Suppressor macrophage treated with lipopolysaccharide for 4 hours (primary cell): ENCODE results near the gene PNP.
A peak's percentile ranks its signal among the peaks of the same experiment; 100 is the strongest.

Source experiments
- DNase-seq: peaks from one replicate; pipeline ENCODE4 v3.0.0-alpha.2; 2020

Gene PNP

DNA sequence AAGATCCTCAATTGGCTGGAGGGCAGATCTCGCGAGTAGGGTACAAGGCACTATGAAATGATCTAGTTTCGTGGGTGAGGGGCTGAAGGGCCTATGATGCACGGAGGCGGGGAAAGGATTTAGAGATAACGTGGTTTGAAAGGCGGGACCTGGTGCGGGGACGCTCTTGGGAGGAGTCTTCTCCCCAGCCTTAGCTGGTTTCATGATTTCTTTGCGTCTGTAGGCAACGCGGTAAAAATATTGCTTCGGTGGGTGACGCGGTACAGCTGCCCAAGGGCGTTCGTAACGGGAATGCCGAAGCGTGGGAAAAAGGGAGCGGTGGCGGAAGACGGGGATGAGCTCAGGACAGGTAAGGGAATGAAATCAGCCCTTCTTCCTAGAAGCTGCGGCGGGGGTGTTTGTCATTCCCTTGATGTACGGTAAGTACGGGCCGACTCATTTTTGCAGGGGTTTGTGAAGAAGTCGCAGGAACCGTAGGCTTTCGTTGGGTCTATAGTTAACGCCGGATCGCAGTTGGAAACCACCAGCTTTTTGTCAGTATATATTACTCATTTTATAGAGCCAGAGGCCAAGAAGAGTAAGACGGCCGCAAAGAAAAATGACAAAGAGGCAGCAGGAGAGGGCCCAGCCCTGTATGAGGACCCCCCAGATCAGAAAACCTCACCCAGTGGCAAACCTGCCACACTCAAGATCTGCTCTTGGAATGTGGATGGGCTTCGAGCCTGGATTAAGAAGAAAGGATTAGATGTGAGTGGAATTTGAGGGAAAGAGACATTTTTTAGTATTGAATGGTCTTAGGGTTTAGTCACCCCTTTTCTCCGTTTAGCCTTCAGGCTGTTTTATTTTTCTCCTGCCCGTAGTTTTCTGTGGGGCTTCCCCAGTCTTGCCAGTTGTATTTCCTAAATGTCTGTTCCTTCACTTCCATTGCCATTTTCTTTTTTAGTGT is 13.6 kb upstream of the PNP start:
- peak; percentile 84 for DNase-seq

DNA sequence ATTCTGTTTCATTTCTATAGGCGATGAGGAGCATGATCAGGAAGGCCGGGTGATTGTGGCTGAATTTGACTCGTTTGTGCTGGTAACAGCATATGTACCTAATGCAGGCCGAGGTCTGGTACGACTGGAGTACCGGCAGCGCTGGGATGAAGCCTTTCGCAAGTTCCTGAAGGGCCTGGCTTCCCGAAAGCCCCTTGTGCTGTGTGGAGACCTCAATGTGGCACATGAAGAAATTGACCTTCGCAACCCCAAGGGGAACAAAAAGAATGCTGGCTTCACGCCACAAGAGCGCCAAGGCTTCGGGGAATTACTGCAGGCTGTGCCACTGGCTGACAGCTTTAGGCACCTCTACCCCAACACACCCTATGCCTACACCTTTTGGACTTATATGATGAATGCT is 12.2 kb upstream of the PNP start:
- DNase-seq: peak; percentile 58

DNA sequence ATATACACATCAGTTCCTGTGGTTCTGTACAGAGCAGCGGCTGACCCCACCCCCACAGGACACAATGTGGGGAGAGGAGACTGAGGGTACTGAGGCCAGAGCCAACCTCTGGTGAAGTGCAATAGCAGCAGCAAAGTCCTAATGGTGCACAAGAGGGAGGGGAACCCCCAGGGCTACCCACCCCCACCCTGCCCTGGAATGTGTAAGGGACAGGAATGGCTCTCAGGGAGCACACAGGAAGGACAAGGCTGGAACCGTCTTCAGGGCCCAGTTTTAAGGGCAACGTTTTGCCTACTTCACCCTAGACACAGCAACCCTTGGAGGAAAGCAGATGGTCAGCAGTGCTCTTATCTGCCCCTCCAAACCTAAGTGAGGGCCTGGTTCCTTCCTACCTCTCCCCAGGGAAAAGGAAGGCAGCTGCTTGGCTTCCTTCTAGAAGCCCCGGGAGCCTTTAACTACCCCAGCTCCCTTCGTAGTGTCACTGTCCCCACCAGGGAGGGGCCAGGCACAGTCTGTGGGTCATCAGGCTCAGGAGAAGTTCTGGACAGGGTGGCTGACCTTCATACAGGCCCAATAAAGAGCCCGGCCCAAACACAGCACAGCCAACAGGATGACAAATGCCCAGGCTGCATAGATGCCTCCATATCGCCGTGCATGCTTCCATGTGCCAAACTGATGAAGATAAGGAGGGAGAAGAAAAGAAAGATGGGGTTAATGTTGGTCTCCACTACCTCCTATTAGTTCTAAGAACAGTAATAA is 11.0 kb upstream of the PNP start:
- no peak for DNase-seq

DNA sequence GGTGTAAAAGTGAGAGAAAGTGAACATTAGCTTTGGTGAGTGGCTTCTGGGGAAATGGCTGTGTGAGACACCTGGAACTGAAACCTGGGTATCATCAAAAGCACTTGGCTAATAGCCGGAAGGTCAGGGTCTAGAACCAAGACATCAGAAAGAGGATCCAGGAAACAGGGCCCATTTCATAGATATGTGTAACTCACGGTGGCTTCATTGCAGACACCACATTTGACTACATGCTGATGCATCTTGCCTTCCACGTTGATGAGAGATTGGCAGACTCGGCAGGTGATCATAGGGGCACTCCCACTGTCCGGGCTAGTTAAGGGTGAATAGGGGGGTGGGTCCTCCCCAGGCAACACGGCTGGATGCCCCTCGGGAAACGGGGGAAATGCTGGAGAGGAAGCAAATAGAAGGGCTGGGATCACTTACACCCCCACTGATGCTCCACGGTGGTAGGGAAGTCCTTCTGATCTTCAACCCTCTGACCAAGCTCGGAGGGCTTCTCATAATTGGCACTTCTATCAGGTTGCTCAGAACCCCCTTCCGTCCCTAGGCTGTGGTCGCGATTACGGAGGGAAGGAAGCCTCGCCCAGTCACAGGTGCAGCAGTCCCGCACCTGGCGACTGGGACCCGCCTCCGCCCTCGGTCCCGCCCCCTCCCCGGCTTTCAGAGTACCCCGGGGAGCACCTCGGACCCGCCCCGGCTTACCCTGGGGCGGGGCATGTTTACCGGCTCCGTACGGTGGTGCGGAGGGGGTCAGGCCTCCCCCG is 8.6 kb upstream of the PNP start:
- peak; percentile 47 for DNase-seq

DNA sequence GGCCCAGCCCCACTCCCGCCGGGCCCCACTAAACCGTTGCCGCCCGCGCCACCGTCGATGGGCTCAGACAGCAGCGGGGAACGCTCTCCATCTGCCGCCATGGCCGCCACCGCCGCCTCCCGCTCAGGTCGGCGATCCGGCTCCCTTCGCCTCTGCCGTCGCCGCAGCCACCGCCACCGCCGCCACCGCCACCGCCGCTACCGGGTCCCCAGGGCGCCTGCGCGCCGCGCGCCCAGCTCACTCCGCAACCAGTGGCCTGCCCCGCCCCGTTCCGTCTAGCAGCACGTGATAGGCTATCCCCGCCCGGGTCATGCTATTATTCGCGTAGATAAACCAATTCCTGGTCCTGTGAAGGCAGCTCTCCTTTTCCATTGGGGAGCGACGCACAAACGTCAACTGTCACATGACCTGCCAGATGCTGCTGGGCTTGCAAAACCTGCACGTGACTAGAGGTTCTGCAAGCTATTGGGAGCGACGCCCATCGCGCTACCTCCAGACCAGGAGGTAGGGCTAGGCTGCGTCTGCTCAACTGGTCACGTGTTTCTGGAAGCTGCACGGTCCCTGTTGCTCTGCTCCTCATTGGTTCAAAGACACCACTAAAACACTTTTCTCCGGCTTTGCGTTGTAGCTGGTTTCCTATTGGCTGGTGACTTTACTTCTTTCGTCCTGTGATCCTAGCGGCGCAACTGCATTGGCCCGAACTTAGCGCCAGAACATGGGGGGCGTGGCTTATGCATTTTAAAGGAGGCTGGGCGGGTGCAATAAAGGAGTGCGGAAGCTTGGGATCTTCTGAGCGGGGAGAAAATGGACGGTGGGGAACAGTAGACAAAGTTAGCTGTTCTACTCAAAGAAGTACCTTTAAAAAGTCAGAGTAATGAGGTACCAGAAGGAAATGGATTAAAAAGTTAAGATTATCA is 7.7 kb upstream of the PNP start, which contains the start of gene PIP4P1:
Gene PIP4P1, minus strand, starts transcription at position 210 of the 917 bp plus-strand sequence. Its CDS starts 109 bp downstream, at position 101.
- DNase-seq: peak; percentile 99

DNA sequence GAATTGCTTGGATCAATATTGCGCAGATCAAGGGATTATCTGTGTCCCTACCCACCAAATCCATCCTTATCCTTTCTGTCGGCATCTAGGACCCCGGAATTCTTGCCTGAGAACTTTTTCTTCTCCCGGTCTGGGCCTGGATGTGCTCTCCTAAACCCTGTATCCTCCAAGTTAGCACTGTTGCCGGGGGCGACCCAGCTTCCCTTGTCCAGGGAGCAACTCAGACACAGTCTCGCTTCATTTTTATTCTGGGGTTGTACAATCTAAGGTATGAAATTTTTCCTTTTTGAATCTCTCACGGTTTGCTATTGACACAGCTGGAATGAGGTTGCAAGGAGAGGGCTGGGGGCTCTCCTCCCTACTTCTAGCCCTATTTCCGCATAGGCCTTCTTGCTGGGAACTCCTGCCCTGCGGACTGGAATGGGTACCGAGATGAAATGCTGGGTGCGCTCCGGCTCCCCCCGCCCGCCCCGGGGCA is 403 bp upstream of the PNP start:
- DNase-seq: no peak

DNA sequence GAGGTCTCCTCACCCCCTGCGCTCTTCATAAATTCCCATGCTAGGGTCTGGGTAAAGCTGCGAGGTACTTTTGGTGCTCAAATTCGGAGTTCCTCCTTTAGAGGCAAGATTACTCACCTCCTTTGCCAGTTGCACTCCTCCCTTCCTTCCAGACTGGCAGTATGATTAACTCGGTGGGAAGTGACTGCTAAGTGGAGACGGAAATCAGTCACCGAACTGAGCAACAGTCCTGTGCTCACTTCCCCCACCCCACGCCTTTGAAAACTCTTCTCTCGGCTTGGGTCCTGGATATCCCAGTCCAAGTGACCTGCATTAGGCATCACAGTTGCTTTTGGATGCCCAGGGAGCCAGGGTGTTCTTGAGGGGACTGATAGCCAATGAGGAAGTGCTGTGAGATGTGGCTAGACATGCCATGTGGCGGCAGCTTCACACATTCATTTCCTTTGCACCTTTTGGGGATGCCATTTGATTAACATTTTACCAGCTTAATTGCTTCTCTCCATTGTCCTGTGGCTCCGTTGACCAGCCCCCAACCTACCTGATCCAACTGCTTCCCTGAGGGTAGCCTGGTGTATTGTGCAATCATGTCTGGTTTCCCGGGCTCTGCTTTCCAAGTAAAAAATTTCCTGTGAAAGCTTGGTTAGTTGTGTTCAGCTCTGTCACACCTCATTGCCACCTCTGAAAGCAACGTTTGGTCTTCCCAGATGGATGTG is 840 bp downstream of the PNP start:
- peak; percentile 95 for DNase-seq

DNA sequence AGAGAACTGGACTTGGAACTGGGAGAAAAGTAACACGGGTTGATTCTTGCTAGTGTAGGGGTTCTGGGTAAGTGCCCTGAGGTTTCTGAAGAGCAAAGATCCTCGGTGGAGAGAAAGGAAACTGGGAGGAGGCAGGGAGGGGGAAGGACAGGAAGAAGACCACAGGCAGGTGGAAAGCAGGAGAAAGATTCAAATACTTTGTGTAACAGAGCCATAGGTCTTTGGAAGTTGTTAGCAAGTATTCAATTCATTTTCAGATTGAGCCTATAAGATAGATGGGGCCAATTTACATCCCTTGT is 1.3 kb downstream of the PNP start:
- DNase-seq: no peak

DNA sequence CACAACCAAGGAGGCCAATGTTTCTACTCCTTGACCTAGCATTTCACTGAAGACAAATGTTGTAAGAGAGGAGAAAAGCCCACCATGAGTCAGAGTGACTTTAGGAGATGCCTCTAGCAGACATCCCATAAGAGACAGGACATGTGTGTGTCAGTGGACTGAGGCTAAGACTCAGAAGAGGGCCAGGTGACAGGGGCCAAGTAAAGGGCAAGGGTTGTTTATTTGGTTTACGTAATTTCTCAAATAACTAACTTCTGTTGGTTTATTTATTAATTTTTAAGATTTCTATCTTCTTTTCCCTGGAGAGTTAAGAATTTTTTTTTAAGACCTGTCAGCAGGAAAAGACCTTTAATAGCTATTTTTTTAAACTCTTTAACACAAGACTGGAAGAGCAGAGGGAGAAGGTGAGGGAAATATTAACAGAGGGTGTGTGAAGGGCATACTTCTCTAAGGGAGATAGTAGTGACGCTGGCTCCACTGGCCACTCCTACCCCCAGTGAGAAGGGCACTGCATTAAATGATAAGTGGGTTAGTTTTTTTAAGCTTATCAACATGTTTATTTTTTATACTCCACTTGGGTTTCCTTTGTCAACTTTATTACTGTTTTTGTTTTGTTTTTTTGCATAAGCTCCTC is 3.4 kb downstream of the PNP start:
- no peak for DNase-seq

DNA sequence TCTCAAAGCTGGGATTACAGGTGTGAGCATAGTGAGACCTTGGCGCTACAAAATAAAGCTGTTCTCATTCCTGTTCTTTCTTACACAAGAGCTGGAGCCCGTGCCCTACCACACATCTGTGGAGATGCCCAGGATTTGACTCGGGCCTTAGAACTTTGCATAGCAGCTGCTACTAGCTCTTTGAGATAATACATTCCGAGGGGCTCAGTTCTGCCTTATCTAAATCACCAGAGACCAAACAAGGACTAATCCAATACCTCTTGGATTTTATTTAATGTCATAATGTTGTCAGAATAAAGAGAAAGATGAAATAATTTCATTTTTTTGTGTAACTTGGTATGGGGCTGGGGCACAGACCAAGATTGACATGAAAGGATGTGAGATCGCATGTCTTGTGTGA is 7.6 kb downstream of the PNP start:
- no peak for DNase-seq

DNA sequence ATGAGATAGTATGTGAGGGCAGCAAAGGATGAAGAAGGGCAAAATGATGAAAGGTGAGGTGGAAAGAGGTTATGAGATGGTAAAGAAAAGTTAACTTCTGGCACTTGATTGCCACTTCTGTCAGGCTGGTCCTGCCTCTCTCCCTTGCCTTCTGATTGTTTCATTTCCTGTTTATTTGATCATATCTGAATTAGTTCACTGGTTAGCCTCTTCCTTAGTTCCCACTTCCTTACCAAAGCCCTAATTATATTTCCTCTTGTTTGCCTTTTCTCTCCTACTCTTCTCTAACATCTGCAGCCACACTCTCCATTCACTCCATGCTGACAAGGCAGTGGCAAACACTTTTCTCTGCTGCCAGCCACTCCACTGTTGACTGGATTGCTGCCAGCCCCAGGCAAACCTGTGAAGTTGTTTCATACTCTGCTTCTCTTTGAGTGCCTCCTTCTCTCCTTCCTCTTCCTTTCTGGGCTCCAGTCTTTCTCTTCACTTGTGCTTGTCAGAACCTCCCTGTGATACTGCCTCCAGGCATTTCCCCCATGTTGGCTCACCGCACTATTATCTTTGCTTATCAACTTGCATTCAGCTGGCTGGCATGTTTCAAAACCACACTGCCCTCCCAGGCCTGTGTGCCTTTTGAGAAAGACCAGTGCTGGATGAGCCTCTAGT is 8.1 kb downstream of the PNP start:
- peak; percentile 46 for DNase-seq

DNA sequence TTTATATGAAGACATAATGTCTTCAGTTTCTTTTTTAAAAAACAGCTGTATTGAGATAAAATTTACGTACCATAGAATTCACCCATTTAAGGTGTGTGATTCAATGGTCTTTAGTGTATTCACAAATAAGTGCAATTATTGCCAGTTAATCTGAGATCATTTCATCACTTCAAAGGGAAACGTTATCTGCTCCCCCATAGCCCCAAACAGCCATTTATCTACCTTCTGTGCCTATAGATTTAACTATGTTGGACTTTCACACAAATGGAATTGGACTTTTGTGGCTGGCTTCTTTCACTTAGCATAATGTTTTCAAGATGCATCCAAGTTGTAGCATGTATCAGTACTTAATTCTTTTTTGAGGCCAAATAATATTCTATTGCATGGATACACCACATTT is 9.7 kb downstream of the PNP start:
- no peak for DNase-seq

DNA sequence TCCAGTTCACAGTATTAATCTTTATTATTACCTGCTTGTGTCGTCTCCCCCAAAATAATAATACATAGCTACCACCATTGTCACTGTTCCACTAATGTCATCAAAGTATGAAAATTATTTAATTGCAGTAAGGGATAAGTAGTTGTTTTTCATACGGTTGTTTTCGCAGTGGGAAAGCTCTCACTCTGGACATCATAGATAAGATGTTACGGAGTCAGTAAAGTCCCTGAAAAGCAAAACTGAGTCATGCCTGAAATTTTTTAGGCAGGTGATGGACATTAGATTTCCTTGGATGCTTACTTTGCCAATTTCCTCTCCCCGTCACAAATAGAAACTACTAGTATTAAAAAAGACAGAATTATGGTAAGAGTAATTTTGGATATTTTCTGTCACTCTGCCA is 13.2 kb downstream of the PNP start:
- no peak for DNase-seq

DNA sequence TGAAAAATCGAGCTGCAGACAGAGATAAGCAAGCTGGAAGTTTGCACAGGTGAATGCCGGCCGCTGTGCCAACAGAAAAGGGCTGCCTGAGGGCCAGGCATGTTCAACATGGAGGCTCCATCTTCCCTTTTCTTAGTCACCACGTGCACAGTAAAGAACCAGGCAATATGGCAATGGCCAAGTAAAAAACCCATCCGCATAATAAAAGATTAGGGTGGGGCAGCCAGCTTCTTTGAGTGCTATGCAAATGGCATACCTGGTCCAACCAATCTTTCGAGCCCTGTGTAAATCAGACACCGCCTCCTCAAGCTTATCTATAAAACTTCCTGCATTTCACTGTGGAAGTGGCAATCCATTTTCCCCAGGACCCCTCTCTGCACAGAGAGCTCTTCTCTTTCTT is 16.7 kb downstream of the PNP start:
- no peak for DNase-seq

DNA sequence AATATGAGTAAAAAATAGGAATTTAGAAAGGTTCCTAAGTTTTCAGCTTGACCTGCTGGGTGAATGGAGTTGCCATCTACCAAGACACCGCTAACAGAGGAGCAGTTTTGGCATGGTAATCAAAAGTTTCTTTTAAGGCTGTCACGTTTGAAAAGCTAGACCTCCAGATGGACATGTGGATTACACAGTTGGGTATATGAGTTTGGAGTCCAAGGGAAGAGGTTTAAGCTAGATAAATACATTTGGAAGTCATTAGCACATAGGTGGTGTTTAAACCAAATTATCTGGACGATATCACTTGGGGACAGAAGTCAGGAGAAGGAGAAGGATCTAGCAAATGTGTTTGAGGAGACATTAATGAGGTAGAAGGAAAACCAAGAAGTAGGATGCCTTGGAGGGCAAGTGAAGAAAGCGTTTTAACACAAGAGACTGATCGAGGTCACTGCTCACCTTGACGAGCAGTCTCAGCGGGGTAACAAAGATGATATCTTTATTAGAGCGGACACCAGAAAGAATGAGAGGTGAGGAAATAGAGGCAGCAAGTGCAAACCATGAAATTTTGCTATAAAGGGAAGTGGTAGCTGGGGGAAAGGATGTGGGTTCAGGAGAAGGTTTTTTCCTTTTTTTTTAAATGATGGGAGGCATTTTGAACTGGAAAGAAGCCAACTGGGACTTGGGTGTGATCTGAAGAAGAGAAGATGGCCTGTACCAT is 17.6 kb downstream of the PNP start:
- DNase-seq: no peak

DNA sequence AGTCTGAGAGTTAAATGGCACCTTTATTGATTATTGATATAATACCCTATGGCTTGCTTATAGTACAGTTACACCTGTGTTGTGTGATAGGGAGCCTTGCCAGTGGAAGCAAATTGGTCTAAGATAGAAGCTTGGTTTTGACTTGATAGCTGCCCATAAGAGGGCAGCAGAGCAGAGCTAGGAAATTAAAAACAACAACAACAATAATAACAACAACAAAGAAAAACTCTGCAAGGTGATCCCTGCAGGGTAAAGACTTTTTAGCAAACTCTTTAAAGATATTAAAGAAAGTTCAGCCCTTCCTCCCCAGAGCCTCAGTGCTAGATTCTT is 18.2 kb downstream of the PNP start:
- no peak for DNase-seq

DNA sequence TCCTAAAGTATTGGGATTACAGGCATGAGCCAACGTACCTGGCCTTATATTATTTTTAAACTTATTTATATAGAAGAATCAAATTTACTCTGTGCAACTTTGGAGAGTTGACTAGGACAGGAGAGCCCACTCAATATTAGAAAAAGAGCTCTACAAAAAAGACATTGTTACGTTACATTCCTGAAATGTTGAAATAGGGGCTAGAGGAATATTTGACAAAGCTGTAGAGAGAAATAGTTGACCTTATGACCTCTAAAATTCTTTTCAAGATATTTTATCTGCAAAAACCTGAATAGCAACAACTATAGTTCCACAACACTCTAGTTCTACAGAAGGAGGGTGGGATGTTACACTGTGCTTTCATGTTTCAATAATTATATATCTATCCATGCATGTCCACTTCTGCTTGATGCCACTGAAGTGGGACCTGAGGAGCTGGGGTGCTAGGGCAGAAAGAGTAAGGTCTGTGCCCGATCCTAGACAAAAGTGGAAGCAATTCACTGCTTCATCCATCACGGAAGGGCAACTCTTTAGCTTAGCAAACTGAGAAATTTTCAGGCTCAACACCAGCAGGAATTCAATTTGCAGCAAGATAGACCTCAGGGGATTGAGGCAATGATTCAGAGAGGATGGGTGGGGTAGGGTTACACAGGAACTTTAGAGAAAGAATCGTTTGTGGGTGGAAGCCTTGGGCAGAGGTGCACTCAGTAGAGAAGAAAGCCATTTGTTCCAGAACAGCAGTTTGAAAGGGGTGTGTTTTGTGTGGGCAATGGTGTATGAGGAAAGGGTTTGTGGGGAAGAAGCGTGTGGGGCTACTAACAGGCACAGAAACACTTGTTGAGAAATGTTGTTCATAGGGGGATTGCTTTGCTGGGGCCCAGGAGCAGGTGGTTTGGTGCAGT is 20.1 kb downstream of the PNP start:
- no peak for DNase-seq

DNA sequence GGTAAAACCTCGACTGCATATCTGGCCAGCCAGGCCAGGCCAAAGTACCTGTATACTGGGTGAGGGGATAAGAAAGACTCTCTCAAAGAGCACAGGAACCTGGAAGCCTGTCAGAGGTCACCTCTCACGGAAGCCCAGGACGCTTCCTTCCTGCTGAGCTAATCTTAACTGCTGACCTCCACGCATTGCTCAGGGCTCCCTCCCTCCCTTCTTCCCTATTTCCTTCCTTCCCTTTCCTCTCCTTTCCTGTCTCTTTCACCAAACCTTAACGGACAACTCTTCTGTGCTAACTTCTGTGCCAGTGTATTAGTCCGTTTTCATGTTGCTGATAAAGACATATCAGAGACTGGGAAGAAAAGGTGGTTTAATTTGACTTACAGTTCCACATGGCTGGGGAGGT is 21.4 kb downstream of the PNP start:
- no peak for DNase-seq

DNA sequence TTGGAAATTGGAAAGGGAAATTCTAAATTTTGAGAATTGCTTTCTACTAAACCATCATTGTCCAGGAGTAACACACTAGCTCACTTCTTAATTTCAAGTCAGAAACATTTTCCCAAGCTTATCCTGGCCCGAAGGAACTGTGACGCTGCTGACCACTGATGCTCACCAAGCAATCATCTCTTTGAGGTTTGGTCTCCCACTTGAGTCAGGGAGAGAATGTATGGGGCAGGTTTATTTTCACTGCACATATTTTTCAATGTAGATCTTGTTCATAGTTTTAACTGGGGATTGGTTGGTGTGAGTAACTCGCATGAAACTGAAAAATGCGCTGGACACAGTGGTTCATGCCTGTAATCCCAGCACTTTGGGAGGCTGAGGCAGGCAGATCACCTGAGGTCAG is 23.3 kb downstream of the PNP start:
- no peak for DNase-seq
